Amniotic epithelial cell (primary cell): ENCODE data around the gene ZNF618.
"Not testable (repeated sequence)": the region's sequence is repeated elsewhere in the genome, so short reads cannot be mapped to it uniquely, and the experiment has no call there.

ENCODE experiments used
- DNase-seq: peaks from one replicate; pipeline ENCODE4 v3.0.0-alpha.2; 2010; ENCODE audit warnings: low read depth

The ZNF618 gene

DNA sequence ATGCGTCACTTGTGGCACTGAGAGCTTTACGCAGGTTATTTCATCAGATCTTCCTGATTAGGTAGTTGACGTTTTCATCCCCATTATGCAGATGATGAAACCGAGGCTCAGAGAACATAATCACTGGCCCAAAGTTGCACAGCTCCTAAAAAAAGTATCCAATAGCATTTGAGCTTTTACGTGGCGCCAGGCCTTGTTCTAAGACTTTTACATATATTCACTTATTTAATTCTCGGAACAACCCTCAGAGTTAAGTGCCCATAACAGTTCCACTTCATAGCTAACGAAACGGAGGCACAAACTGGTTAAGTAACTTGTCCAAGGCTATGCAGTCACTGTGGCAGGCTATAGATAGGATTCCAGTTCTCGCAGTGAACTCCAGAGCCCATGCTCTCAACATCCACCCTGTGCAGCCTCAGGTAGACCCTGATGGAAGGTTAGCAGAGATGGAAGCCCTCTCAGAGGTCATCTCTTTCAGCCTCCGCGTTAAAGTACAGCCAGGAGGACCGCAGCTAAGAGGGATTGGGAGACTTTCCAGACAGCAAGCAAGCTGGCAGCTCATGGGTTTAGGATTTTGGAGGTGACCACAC is 162.7 kb downstream of the ZNF618 start:
- no peak for DNase-seq

GRCh38 chr9:114039484-114039883 is 163.4 kb downstream of the ZNF618 start:
- DNase-seq = no peak

- DNase-seq = not testable (repeated sequence)
These were observed 167.6 kb downstream of the ZNF618 start for GRCh38 chr9:114043660-114044059.

GRCh38 chr9:114046237-114046755 is 170.2 kb downstream of the ZNF618 start:
- DNase-seq = no peak

DNA sequence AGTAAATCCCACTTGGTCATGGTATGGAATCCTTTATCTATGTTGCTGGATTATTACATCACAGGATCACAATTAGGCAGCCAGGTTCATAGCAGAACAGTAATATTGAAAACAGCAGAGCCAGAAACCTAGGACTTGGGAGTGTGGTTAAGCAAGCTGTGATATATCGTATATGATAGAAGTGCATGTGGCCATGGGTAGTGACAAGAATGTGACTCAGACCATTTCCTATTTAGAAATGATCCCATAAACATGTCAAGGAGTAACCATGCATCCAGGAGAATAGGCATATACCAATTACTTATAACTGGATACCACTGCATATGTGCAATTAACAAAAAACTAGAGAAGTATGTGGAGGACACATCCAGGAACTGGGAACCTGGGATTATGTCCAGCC is 170.8 kb downstream of the ZNF618 start:
- DNase-seq = peak; percentile 6

- peak; percentile 10 for DNase-seq
These were observed 171.6 kb downstream of the ZNF618 start for GRCh38 chr9:114047717-114048116.

DNA sequence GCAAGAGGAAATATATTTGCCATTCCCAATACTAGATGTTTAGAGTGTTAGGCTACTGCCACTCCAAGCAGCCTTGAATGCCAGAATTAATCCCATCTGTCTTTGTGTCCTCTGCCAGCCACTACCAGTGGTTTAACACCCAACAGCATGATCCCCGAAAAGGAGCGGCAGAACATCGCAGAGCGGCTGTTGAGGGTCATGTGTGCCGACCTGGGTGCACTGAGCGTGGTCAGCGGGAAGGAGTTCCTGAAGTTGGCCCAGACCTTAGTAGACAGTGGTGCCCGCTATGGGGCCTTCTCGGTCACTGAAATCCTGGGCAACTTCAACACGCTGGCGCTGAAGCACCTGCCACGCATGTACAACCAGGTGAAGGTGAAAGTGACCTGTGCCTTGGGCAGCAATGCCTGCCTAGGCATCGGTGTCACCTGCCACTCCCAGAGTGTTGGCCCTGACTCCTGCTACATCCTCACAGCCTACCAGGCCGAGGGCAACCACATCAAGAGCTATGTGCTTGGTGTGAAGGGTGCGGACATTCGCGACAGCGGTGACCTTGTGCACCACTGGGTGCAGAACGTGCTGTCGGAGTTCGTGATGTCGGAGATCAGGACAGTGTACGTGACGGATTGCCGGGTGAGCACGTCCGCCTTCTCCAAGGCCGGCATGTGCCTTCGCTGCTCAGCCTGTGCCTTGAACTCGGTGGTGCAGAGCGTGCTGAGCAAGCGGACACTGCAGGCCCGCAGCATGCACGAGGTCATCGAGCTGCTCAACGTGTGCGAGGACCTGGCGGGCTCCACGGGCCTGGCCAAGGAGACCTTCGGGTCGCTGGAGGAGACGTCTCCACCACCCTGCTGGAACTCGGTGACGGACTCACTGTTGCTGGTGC is 172.7 kb downstream of the ZNF618 start:
- DNase-seq = no peak

GRCh38 chr9:114049441-114050225 is 173.5 kb downstream of the ZNF618 start:
- no peak for DNase-seq

DNA sequence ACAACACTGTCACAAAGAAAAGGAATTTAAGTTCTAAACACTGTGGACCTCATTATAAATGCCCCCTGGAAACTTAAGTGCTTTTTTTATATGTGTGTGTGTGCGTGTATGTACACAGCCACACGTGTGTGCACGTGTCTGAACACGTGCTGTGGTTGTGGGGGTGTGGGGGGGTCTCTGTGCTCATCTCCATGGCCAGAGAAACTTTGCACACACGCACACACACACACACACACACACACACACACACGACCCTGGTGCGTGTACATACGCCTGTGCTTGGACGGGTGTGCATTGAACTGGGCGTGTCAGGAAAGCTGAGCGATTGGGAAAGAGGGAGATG is 174.1 kb downstream of the ZNF618 start:
- no peak for DNase-seq

GRCh38 chr9:114050646-114051045 is 174.5 kb downstream of the ZNF618 start:
- no peak for DNase-seq

GRCh38 chr9:114051281-114051680 is 175.2 kb downstream of the ZNF618 start:
- DNase-seq = no peak

DNA sequence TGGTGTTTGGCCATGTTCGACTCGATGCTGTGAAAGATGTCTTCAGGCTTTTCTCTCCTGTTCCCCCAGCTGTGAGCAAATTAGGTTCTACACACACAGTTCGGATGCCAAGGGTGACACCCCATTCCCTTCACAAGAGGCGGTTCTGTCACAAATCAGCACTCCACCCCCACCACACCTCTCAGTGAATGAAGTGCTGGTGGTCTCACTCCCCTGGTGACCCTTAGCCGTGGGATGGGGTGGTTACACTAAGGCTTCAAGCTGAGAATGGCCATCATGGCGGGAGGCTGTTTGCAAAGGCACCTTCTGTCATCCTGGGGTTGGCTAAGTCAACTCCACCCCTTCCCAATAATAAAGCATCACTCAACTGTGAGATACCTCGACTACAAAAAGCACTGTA is 175.6 kb downstream of the ZNF618 start:
- no peak for DNase-seq

DNA sequence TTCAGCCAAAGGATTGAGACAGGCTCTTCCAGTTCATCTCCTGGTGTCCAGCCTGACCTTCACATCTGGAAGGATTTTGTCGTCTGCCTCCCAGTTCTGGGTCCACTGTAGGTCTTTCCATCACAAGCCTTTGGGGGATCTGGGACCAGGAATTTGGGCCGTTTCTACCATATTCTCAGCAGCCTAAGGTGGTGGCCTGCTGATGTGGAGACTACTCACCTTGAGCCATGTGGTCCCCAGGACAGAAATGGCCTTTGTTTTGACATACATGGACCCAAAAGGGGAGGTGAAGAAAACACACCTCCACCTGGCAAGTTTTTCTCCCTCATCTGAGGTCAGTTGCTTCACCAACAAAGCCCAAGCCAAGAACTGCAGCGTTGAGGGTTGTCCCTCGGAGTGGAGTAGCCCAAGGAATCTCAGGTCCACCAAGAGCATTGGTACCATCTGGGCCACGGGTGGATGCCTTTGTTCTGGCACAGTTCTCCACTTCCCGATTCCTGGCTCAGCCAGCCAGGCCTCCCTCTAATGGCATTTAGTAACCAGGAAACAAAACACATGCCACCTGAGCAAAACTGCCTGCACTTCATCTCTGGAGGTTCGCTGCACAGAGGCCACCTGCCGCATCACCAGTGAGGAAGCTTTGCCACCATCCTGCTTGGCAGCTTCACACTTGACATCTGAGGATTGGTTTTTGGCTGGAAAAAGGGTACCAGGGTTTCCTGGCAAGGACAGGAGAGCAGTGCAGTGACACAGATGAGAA is 177.3 kb downstream of the ZNF618 start:
- DNase-seq = no peak

DNA sequence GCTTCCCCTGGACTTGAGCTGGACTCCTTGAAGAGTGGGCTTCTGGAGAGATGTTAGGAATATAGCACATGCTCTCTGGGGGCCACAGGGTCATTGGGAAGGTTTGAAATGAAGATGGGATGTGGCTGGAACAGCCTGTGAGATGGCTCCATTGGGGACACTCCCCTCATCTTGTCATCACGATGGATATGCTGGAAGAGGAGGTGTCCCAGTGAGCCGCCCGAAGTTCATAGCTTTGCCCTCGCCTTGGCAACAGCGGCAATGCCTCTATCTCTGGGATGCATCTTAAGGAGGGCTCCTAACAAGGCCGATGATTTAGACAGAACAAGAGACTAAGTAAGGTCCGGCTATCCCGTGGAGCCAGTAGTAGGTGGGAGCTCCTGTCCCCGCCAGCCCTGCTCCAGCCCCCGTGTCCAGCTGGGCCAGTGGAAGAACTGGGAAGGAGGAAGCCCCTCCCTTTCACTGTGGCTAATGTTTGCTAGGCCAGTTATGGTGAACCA is 178.1 kb downstream of the ZNF618 start:
- no peak for DNase-seq

- no peak for DNase-seq
These were observed 179.0 kb downstream of the ZNF618 start for GRCh38 chr9:114055061-114055460.

DNA sequence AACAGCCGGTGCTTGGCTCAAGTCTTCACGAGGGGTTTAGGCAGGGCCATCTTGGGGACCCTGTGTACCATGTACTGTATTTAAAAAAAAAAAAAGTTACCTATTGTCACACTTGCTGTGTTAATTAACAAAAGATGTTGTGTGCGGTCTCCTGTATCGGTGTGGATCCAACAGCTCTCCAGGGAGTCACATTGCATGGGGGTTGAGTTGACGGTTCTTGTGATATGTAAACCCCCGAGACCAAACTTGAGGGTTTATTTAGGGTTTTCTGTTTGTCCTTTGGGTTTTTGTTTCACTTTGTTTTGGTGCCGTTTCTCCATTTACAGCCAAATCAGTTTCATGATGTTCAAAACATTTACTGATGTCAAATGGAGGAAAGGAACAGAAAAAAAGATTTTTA is 179.8 kb downstream of the ZNF618 start:
- no peak for DNase-seq

GRCh38 chr9:114056527-114056926 is 180.4 kb downstream of the ZNF618 start:
- DNase-seq = no peak

GRCh38 chr9:114057161-114057885 is 181.2 kb downstream of the ZNF618 start:
- DNase-seq = no peak

DNA sequence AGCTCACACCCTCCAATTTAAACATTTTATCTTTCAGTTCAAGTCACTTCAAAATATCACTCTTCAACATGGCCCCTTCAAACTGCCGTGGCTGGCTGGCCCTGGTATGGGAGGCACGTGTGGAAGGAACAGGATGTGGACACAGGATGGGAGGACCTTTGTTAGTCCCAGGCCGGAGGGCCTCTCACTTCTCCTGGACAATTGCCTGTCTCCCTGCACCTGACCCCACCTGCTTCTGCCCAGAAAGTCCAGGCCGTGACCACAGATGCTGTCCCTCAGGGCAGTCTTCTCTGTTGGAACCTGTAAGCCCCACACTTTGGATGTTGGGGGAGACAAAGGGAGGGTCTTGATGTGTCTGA is 182.6 kb downstream of the ZNF618 start:
- no peak for DNase-seq

DNA sequence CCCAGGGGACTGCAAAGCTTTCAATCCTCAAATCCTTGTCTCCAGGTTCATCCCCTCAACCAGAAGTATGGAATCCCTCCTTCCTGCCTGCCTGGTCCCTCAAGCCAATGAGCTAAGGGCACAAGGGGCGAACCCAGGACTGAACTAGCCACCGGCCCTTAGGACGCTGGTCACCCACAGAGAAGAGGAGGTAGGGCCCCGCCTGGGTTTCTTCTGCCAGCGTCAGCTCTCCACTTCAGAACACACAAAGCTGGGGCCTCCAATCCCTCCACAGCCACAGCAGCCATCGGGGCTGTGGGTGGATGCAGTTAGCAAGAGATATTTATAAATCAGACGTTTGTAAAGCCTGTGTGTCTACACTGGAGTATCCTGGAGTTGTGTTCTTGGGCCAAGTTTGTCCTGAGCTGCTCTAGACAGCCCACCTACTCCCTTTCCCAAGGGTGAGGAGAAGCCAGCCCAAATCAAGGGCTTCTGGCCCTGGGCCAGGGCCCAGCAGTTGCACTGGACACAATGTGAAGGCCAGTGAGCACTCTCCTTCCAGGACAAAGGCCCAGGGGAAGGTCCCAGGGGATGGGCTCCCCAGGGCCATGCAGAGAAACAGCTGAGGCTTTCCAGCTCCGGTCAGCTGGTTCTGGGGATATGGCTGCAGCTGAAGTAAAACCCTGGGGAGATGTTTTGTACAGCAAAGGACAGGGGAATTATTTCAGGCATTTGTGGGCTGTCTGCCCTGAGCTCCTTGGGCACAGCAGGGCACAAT is 183.1 kb downstream of the ZNF618 start:
- DNase-seq = no peak
